HepG2 (cell line): ENCODE data around the gene PSMA4. TPM values are rescaled to one million over a fixed set of nuclear protein-coding genes. Genes with fewer than 3 reads are reported as not detected.

ENCODE experiments used
- AGO1 ChIP-seq: fragments of 200-400 bp; formaldehyde crosslinking; IDR thresholded peaks from 2 replicates; pipeline ENCODE4 v1.6.1; 2017; ENCODE audit warnings: mild to moderate bottlenecking, low read depth, low read length, moderate library complexity; ENCODE audit not compliant: poor library complexity, severe bottlenecking
- ATF4 ChIP-seq, 2 experiments: fragments of 450-650 bp in 1 of 2; sonication (generic) in 1 of 2; formaldehyde crosslinking; IDR thresholded peaks; 2 replicates each; pipeline versions ENCODE4 v1.5.0 to v1.8.0; 2020 to 2022; ENCODE audit warnings: mild to moderate bottlenecking in 1 of 2, missing genetic modification reagents in 1 of 2
- ATF6 ChIP-seq: sonication (generic); formaldehyde crosslinking; conservative IDR thresholded peaks from 2 replicates; pipeline ENCODE4 v1.4.0; 2020; ENCODE audit warnings: missing genetic modification reagents
- BCL3 ChIP-seq: sonication (generic); formaldehyde crosslinking; IDR thresholded peaks from 2 replicates; pipeline ENCODE4 v1.5.1; 2020; ENCODE audit warnings: mild to moderate bottlenecking, missing genetic modification reagents, moderate library complexity
- FOSL2 ChIP-seq: sonication (generic); formaldehyde crosslinking; IDR thresholded peaks from 2 replicates; pipeline ENCODE4 v1.4.0; 2020; ENCODE audit warnings: missing genetic modification reagents
- KLF9 ChIP-seq: IDR thresholded peaks from 2 replicates; pipeline ENCODE4 v1.6.1; 2016; ENCODE audit warnings: low read depth
- MTERF4 ChIP-seq: sonication (generic); formaldehyde crosslinking; IDR thresholded peaks from 2 replicates; pipeline ENCODE4 v1.8.0; 2023; ENCODE audit warnings: mild to moderate bottlenecking, missing genetic modification reagents
- SRF ChIP-seq: IDR thresholded peaks from 2 replicates; pipeline ENCODE4 v1.6.1; 2011; ENCODE audit warnings: mild to moderate bottlenecking, low read depth, low read length, moderate library complexity
- TOE1 ChIP-seq: sonication (generic); formaldehyde crosslinking; IDR thresholded peaks from 2 replicates; pipeline ENCODE4 v1.4.0; 2020; ENCODE audit warnings: mild to moderate bottlenecking, missing genetic modification reagents
- ZFP1 ChIP-seq: IDR thresholded peaks from 2 replicates; pipeline ENCODE4 v1.6.1; 2016
- ZNF18 ChIP-seq: sonication (generic); formaldehyde crosslinking; IDR thresholded peaks from 2 replicates; pipeline ENCODE4 v1.8.0; 2022; ENCODE audit warnings: mild to moderate bottlenecking, missing genetic modification reagents; ENCODE audit not compliant: insufficient replicate concordance
- ZNF276 ChIP-seq: sonication (generic); formaldehyde crosslinking; IDR thresholded peaks from 2 replicates; pipeline ENCODE4 v1.4.0; 2020; ENCODE audit warnings: mild to moderate bottlenecking, low read depth, missing genetic modification reagents
- ZNF501 ChIP-seq: sonication (generic); formaldehyde crosslinking; IDR thresholded peaks from 2 replicates; pipeline ENCODE4 v1.5.1; 2020; ENCODE audit warnings: mild to moderate bottlenecking, moderate library complexity, missing genetic modification reagents
- ZNF639 ChIP-seq: conservative IDR thresholded peaks from 2 replicates; pipeline ENCODE4 v1.6.1; 2018; ENCODE audit warnings: missing genetic modification reagents
- polyA plus RNA-seq, 8 experiments: library from polyadenylated mRNA; depleted of rRNA in 3 of 8; stranded (reverse) in 7 of 8; unstranded in 1 of 8; fragments of >200 nt; fragmentation: Illumina TruSeq in 4 of 8; extraction: Trizol in 4 of 8; gene quantifications; 2 replicates each; pipeline versions ENCODE4 v1.2.1 to v1.2.3, GENCODE V29; 2011 to 2016; ENCODE audit warnings: low read depth in 4 of 8, missing spikeins in 1 of 8, mixed read lengths in 1 of 8; ENCODE audit not compliant: insufficient read depth in 1 of 8
- total RNA-seq, 5 experiments: library from RNA; depleted of rRNA; stranded (reverse); fragments of >200 nt; fragmentation: Illumina TruSeq; extraction: Trizol; gene quantifications; 2 replicates each; pipeline ENCODE4 v1.2.3, GENCODE V29; 2016; ENCODE audit warnings: low read depth in 1 of 5
- TF ChIP-seq, protein P1 (sequence below): sonication (generic); formaldehyde crosslinking; IDR thresholded peaks from 2 replicates; pipeline ENCODE4 v1.8.1; 2023; ENCODE audit warnings: mild to moderate bottlenecking, missing genetic modification reagents, borderline replicate concordance

PSMA4 gene
- total and polyA plus RNA-seq, 2 of the 13 experiments (the other 11 are each of a cell fraction or from before 2014, with no cell fraction given) = 202 to 404 TPM

- TF ChIP-seq BCL3 (CRISPR knock-in tag) (no peak; the same call in 1 of the 2 replicates), AGO1 (no peak), ZNF18 (CRISPR knock-in tag) (peak; percentile 45), FOSL2 (CRISPR knock-in tag) (peak; percentile 36; the same call in 1 of the 2 replicates), ATF4 (CRISPR knock-in tag; IDR thresholded peaks at IDR 0.05) (no peak), ATF6 (CRISPR knock-in tag) (0 out of 2 replicates have a peak, but pooled peaks have one; percentile 34), TOE1 (CRISPR knock-in tag) (no peak), ZNF501 (peak; percentile 87), ZNF639 (CRISPR knock-in tag) (no peak), ZFP1 (CRISPR knock-in tag) (no peak), MTERF4 (no peak), SRF (no peak), KLF9 (no peak), ZNF276 (CRISPR knock-in tag) (no peak)
- TF ChIP-seq, protein P1, sequence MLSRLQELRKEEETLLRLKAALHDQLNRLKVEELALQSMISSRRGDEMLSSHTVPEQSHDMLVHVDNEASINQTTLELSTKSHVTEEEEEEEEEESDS (CRISPR knock-in tag) = no peak; the same call in 1 of the 2 replicates
These were observed at the start of gene PSMA4 (continued) for GRCh38 chr15:78540141-78540870.
